A673 (cell line): ENCODE results near the gene ZBTB45.

Source experiments
- CTCF ChIP-seq: fragments of 300-800, 200-600 bp; sonication (generic); conservative IDR thresholded peaks from 2 replicates; pipeline ENCODE4 v1.5.1; 2017; ENCODE audit warnings: low read depth, mild to moderate bottlenecking, antibody characterized with exemption, low read length, moderate library complexity, mixed read lengths
- EZH2 ChIP-seq: fragments of 200-600 bp; sonication (generic); IDR thresholded peaks from 2 replicates; pipeline ENCODE4 v1.6.1; 2017; ENCODE audit warnings: borderline replicate concordance, low read depth, mild to moderate bottlenecking, mixed read lengths, antibody characterized with exemption, low read length; ENCODE audit not compliant: poor library complexity, severe bottlenecking

GRCh38 chr19:58555920-58556621 lies 36.5 kb upstream of the ZBTB45 start:
- TF ChIP-seq CTCF = no peak
- TF ChIP-seq EZH2 = no peak
